GM23248 (cell line): ENCODE data around the gene P2RY1. TPM values are rescaled to one million over a fixed set of nuclear protein-coding genes. Genes with fewer than 3 reads are reported as not detected.

ENCODE experiments used
- DNase-seq: peaks from one replicate; pipeline ENCODE4 v3.0.0-alpha.2; 2015
- H2AFZ ChIP-seq: fragments of 200-600 bp; sonication (generic); 2 replicates; pipeline ENCODE4 v1.6.1; 2016; ENCODE audit warnings: antibody characterized with exemption
- H3F3A ChIP-seq: fragments of 200-600 bp; sonication (generic); 2 replicates; pipeline ENCODE4 v1.6.1; 2016; ENCODE audit warnings: mild to moderate bottlenecking, antibody characterized with exemption, mixed run types; ENCODE audit not compliant: insufficient read depth
- H3K27ac ChIP-seq: fragments of 200-600 bp; sonication (generic); 2 replicates; pipeline ENCODE4 v1.5.1; 2016; ENCODE audit warnings: mild to moderate bottlenecking
- H3K27me3 ChIP-seq: fragments of 200-600 bp; sonication (generic); replicated peaks from 2 replicates; pipeline ENCODE4 v1.6.1; 2016; ENCODE audit warnings: mild to moderate bottlenecking; ENCODE audit not compliant: insufficient read depth
- H3K36me3 ChIP-seq: fragments of 200-600 bp; sonication (generic); 2 replicates; pipeline ENCODE4 v1.6.1; 2016; ENCODE audit warnings: low read depth, mild to moderate bottlenecking
- H3K4me1 ChIP-seq: fragments of 200-600 bp; sonication (generic); 2 replicates; pipeline ENCODE4 v1.6.1; 2016; ENCODE audit warnings: mild to moderate bottlenecking; ENCODE audit not compliant: insufficient read depth
- H3K4me2 ChIP-seq: fragments of 200-600 bp; sonication (generic); one replicate; pipeline ENCODE4 v1.6.1; 2016; ENCODE audit warnings: mild to moderate bottlenecking; ENCODE audit not compliant: unreplicated experiment
- H3K4me3 ChIP-seq: fragments of 200-600 bp; sonication (generic); 2 replicates; pipeline ENCODE4 v1.5.1; 2016; ENCODE audit warnings: mild to moderate bottlenecking
- H3K79me2 ChIP-seq: fragments of 200-600 bp; sonication (generic); 2 replicates; pipeline ENCODE4 v1.6.1; 2016; ENCODE audit warnings: mild to moderate bottlenecking; ENCODE audit not compliant: insufficient read depth
- H3K9ac ChIP-seq: fragments of 200-600 bp; sonication (generic); 2 replicates; pipeline ENCODE4 v1.6.1; 2016; ENCODE audit warnings: mild to moderate bottlenecking
- H3K9me2 ChIP-seq: fragments of 200-600 bp; sonication (generic); 2 replicates; pipeline ENCODE4 v1.6.1; 2016; ENCODE audit warnings: mixed run types, mild to moderate bottlenecking, moderate library complexity; ENCODE audit not compliant: insufficient read depth
- H3K9me3 ChIP-seq: fragments of 200-600 bp; sonication (generic); one replicate; pipeline ENCODE4 v1.6.1; 2017; ENCODE audit warnings: low read depth
- H4K20me1 ChIP-seq: fragments of 200-600 bp; sonication (generic); 2 replicates; pipeline ENCODE4 v1.6.0; 2016; ENCODE audit not compliant: insufficient read depth
- EZH2 ChIP-seq: fragments of 200-600 bp; sonication (generic); IDR thresholded peaks from 2 replicates; pipeline ENCODE4 v1.6.1; 2018; ENCODE audit warnings: antibody characterized with exemption, mild to moderate bottlenecking; ENCODE audit not compliant: insufficient read depth, poor library complexity, severe bottlenecking
- EZH2phosphoT487 ChIP-seq: fragments of 200-600 bp; sonication (generic); IDR thresholded peaks from 2 replicates; pipeline ENCODE4 v1.6.1; 2018; ENCODE audit warnings: antibody characterized with exemption, moderate library complexity, mild to moderate bottlenecking, low read depth; ENCODE audit not compliant: insufficient read depth
- WGBS, 2 experiments: methylation state at CpG; one replicate each; pipeline ENCODE4 v1.1.6; 2015 to 2017; ENCODE audit warnings: low lambda C conversion rate in 2 of 2, low coverage in 1 of 2; ENCODE audit errors: missing lambda C conversion rate in 2 of 2; 5-methylcytosine and 5-hydroxymethylcytosine counted together
- in situ Hi-C: fragments of 300-500 bp; cut with MboI; formaldehyde crosslinking; loops from 2 replicates; pipeline ENCODE4 v1.15.0; 2020
- polyA plus RNA-seq: library from polyadenylated mRNA; unstranded; fragments of >200 nt; fragmentation: Nextera tagmentation; extraction: Ambion mirVana; gene quantifications from 2 replicates; pipeline ENCODE4 v1.2.1, GENCODE V29; 2016
- small RNA-seq: library from RNA; depleted of rRNA; stranded (forward); fragments of <200 nt; gene quantifications from one replicate; pipeline ENCODE3, GENCODE V24; 2014; ENCODE audit warnings: low read depth, low replicate concordance
- total RNA-seq: library from RNA; depleted of rRNA; stranded (reverse); fragments of >200 nt; shearing (Covaris generic); gene quantifications from 2 replicates; pipeline ENCODE4 v1.2.3, GENCODE V29; 2014

P2RY1 gene
- total and polyA plus RNA-seq, 2 experiments from 2014 or later = 0.09 to 0.22 TPM

DNA sequence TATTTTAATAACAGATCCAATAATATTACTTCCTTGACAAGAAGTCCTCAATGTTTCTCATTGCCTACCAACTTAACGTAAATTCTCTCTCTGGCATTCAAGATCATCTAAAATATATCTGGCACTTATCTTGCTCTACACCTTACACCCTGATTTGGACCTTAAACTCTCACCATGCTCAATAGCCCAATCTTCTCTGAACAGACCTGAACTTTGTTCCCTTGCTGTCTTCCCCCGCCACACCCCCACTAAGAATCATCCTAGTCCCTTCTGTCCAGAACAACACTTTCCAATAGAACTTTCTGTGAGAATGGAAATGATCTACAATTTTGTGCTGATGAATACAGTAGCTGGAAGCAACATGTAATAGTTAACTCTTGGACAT, 44.9 kb downstream of the P2RY1 start:
- Histone ChIP-seq H3K9me3 (no peaks in the 10 kb centered on the region), H3K4me1 (no peaks in the 10 kb centered on the region), H3K4me3 (no peak overlapping the region), H3K27me3 (no peaks in the 10 kb centered on the region), H3K9ac (no peak overlapping the region), H3K9me2 (no peaks in the 10 kb centered on the region), H3K36me3 (no peaks in the 10 kb centered on the region), H3K79me2 (no peaks in the 10 kb centered on the region), H4K20me1 (no peaks in the 10 kb centered on the region), H3F3A (no peaks in the 10 kb centered on the region), H3K4me2 (no peak overlapping the region), H3K27ac (no peak overlapping the region), H2AFZ (no peak overlapping the region)
- WGBS, 2 experiments = 71 to 73% methylated on average over 2 of the region's 2 CpGs
- in situ Hi-C loops = no loop called here
- no peak for TF ChIP-seq EZH2
- DNase-seq = no peak

DNA sequence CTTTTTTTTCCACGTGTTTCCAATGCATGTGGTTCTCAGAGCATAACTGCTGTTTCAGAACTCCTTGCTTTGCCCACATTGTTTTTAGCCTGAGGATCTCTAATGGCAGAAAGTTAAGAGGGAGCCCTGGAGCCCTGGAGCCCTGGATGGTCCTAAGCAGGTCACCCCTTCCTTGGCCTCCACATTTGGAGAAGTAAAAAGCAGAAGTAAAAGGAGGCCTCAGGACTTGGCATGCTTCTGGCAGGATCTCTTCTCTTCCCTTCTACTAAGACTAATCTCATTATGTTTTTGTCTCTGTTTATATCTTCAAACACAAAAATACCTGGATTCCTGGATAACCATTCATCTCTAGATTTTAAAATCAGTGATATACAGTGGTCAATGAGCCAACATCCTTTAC, 50.1 kb downstream of the P2RY1 start:
- Histone ChIP-seq H3K9ac (no peak overlapping the region), H3F3A (no peaks in the 10 kb centered on the region), H3K9me3 (no peaks in the 10 kb centered on the region), H3K9me2 (no peaks in the 10 kb centered on the region), H3K27me3 (no peaks in the 10 kb centered on the region; the same call in 1 of the 2 replicates), H3K27ac (no peak overlapping the region), H3K79me2 (no peaks in the 10 kb centered on the region), H4K20me1 (no peaks in the 10 kb centered on the region), H3K36me3 (no peaks in the 10 kb centered on the region), H3K4me1 (no peaks in the 10 kb centered on the region), H2AFZ (no peak overlapping the region), H3K4me2 (no peak overlapping the region), H3K4me3 (no peak overlapping the region)
- 11 to 12% methylated on average over 1 of the region's 1 CpG for WGBS, 2 experiments
- no peak for TF ChIP-seq EZH2
- no peak for TF ChIP-seq EZH2phosphoT487
- in situ Hi-C loops = no loop called here
- no peak for DNase-seq

Small RNAs within 50 kb of the gene (small RNA-seq; reads per million reads assigned to genes)
- not detected for gene ATP5MGP5
